ENCODE results near the gene ZNF512B.

- TF ChIP-seq CTCF (IDR thresholded peaks at IDR 0.05) (no peak), POLR2A (IDR thresholded peaks at IDR 0.05) (no peak)
Measured at GRCh38 chr20:63937596-63937995, 32.1 kb downstream of the ZNF512B start.
